Calu3 (cell line): ENCODE data around the gene UGT1A10. TPM values are rescaled to one million over a fixed set of nuclear protein-coding genes. Genes with fewer than 3 reads are reported as not detected.
"Not testable (repeated sequence)": the region's sequence is repeated elsewhere in the genome, so short reads cannot be mapped to it uniquely, and the experiment has no call there.

Experiments used
- BruUV-seq: library from RNA; stranded (reverse); fragments of 400-500 nt; replicated peaks from 2 replicates; lab custom pipeline; 2021; lab: Mats Ljungman, UMichigan
- CTCF ChIA-PET: fragments of 300-600 bp; sonication (Branson Sonifier 250); formaldehyde crosslinking; loops from one replicate; lab custom pipeline; 2022; ENCODE audit warnings: antibody characterized with exemption; lab: Charles Lee
- DNase-seq: peaks from one replicate; pipeline ENCODE4 v3.0.0; 2022
- H3K27ac Mint-ChIP-seq: one replicate; pipeline ENCODE4 v1.8.0; 2022; ENCODE audit warnings: mixed read lengths; ENCODE audit not compliant: unreplicated experiment
- H3K27me3 Mint-ChIP-seq: one replicate; pipeline ENCODE4 v1.8.0; 2022; ENCODE audit warnings: mixed read lengths; ENCODE audit not compliant: unreplicated experiment
- H3K36me3 Mint-ChIP-seq: one replicate; pipeline ENCODE4 v1.8.0; 2022; ENCODE audit warnings: mild to moderate bottlenecking, moderate library complexity, mixed read lengths; ENCODE audit not compliant: insufficient read depth, unreplicated experiment
- H3K4me1 Mint-ChIP-seq: one replicate; pipeline ENCODE4 v1.8.0; 2022; ENCODE audit warnings: mild to moderate bottlenecking, low read depth, mixed read lengths; ENCODE audit not compliant: unreplicated experiment
- H3K4me3 Mint-ChIP-seq: one replicate; pipeline ENCODE4 v1.8.0; 2022; ENCODE audit warnings: mild to moderate bottlenecking, low read depth, moderate library complexity, mixed read lengths; ENCODE audit not compliant: unreplicated experiment
- H3K9me3 Mint-ChIP-seq: one replicate; pipeline ENCODE4 v1.8.0; 2022; ENCODE audit warnings: low read depth, mixed read lengths; ENCODE audit not compliant: unreplicated experiment
- CTCF ChIP-seq: fragments of 200-600 bp; IDR thresholded peaks from one replicate; pipeline ENCODE4 v1.8.0; 2022; ENCODE audit warnings: antibody characterized with exemption; ENCODE audit not compliant: unreplicated experiment
- intact Hi-C: fragments of 100-400 bp; cut with micrococcal nuclease; formaldehyde crosslinking; loops from one replicate; pipeline ENCODE4 v1.10.0; 2022; ENCODE audit not compliant: unreplicated experiment
- total RNA-seq: library from RNA; stranded (reverse); gene quantifications from 2 replicates; pipeline ENCODE4 v1.2.3, GENCODE V29; 2022

UGT1A10 gene
- total RNA-seq, 1 experiment from 2014 or later, result 107 TPM

- Mint-ChIP-seq H3K4me3 (no peak overlapping the region), H3K36me3 (peaks cover 30% of the 10 kb centered on the region), H3K9me3 (peaks cover 16% of the 10 kb centered on the region), H3K27me3 (no peaks in the 10 kb centered on the region), H3K27ac (peak overlapping the region; percentile 19), H3K4me1 (peaks cover 24% of the 10 kb centered on the region)
- BruUV-seq, result no TSS peak
- intact Hi-C loops, result no loop called here
- TF ChIP-seq CTCF, result no peak
- CTCF ChIA-PET, result no interaction called here
- no peak for DNase-seq
These were observed 109.0 kb downstream of the UGT1A10 start for GRCh38 chr2:233745073-233745755.

- Mint-ChIP-seq H3K4me1 (peaks cover 24% of the 10 kb centered on the region), H3K9me3 (peaks cover 16% of the 10 kb centered on the region), H3K36me3 (peaks cover 26% of the 10 kb centered on the region), H3K27ac (peak overlapping the region; percentile 19)
- H3K4me3 Mint-ChIP-seq, intact Hi-C loops, CTCF ChIA-PET, H3K27me3 Mint-ChIP-seq, DNase-seq, BruUV-seq: not testable (repeated sequence)
These were observed 109.6 kb downstream of the UGT1A10 start for GRCh38 chr2:233745838-233746237.

- Mint-ChIP-seq H3K9me3 (peaks cover 18% of the 10 kb centered on the region), H3K27me3 (no peaks in the 10 kb centered on the region), H3K4me3 (no peak overlapping the region), H3K4me1 (peaks cover 32% of the 10 kb centered on the region), H3K36me3 (peaks cover 26% of the 10 kb centered on the region), H3K27ac (peak overlapping the region; percentile 13)
- CTCF ChIA-PET, result no interaction called here
- no TSS peak for BruUV-seq
- TF ChIP-seq CTCF, result no peak
- no peak for DNase-seq
- intact Hi-C loops, result no loop called here
These were observed 110.4 kb downstream of the UGT1A10 start for GRCh38 chr2:233746475-233747282.

- intact Hi-C loops, result no loop called here
These were observed 111.0 kb downstream of the UGT1A10 start for GRCh38 chr2:233747283-233747544.

GRCh38 chr2:233750689-233751088 lies 114.4 kb downstream of the UGT1A10 start:
- Mint-ChIP-seq H3K4me1 (peaks cover 23% of the 10 kb centered on the region), H3K9me3 (peaks cover 19% of the 10 kb centered on the region), H3K36me3 (peaks cover 25% of the 10 kb centered on the region)
- H3K27ac Mint-ChIP-seq, H3K4me3 Mint-ChIP-seq, CTCF ChIA-PET, BruUV-seq, DNase-seq, H3K27me3 Mint-ChIP-seq, intact Hi-C loops: not testable (repeated sequence)

More at GRCh38 chr2:233747283-233747544, 111.0 kb downstream of the UGT1A10 start:
- Mint-ChIP-seq H3K4me3 (no peak overlapping the region), H3K27me3 (no peaks in the 10 kb centered on the region), H3K9me3 (peaks cover 19% of the 10 kb centered on the region), H3K27ac (peak overlapping the region; percentile 13), H3K4me1 (peaks cover 32% of the 10 kb centered on the region), H3K36me3 (peaks cover 25% of the 10 kb centered on the region)
- no peak for TF ChIP-seq CTCF
- DNase-seq, result no peak
- CTCF ChIA-PET, result no interaction called here
- BruUV-seq, result no TSS peak

- intact Hi-C loops, H3K4me3 Mint-ChIP-seq, DNase-seq, BruUV-seq, H3K27me3 Mint-ChIP-seq, CTCF ChIA-PET, H3K27ac Mint-ChIP-seq: not testable (repeated sequence)
- peaks cover 19% of the 10 kb centered on the region for H3K9me3 Mint-ChIP-seq
- peaks cover 24% of the 10 kb centered on the region for H3K36me3 Mint-ChIP-seq
- H3K4me1 Mint-ChIP-seq, result peaks cover 19% of the 10 kb centered on the region
These were observed 115.2 kb downstream of the UGT1A10 start for GRCh38 chr2:233751212-233752009.
